Endothelial cell of umbilical vein (primary cell): ENCODE results near the gene ARHGEF33. TPM values are rescaled to one million over a fixed set of nuclear protein-coding genes. Genes with fewer than 3 reads are reported as not detected.

Experiments
- BruUV-seq: library from RNA; stranded (reverse); fragments of 400-500 nt; replicated peaks from 2 replicates; lab custom pipeline; 2021; lab: Mats Ljungman, UMichigan
- CTCF ChIA-PET: fragments of 300-600, 350-600 bp; sonication (Branson Sonifier 250); formaldehyde crosslinking; loops from one replicate; lab custom pipeline; 2021; ENCODE audit warnings: antibody characterized with exemption, inconsistent platforms; lab: Charles Lee
- POLR2A ChIA-PET: fragments of 300-600, 350-600 bp; sonication (Branson Sonifier 250); formaldehyde crosslinking; loops from one replicate; lab custom pipeline; 2021; ENCODE audit warnings: antibody characterized with exemption, inconsistent platforms; lab: Charles Lee
- DNase-seq: peaks from one replicate; pipeline ENCODE4 v3.0.0-alpha.2; 2011; ENCODE audit warnings: low read depth, low spot score
- FAIRE-seq: peaks from 2 replicates; lab custom pipeline; 2011; peaks lifted over from hg19 to GRCh38; lab: Jason Lieb, UNC
- H2AFZ ChIP-seq: 2 replicates; pipeline ENCODE4 v1.6.0; 2012; ENCODE audit warnings: low read depth, low read length, control low read depth, inconsistent platforms
- H3K27ac ChIP-seq: 2 replicates; pipeline ENCODE4 v1.5.1; 2011; ENCODE audit warnings: low read depth, mild to moderate bottlenecking, control low read depth, low read length, moderate library complexity; ENCODE audit not compliant: insufficient read depth
- H3K27me3 ChIP-seq, 2 experiments: 2 replicates each; pipeline versions ENCODE4 v1.6.0 to v1.6.1; 2011; ENCODE audit warnings: low read length in 2 of 2, mixed read lengths in 1 of 2; ENCODE audit not compliant: control insufficient read depth in 2 of 2, insufficient read depth in 2 of 2
- H3K36me3 ChIP-seq, 2 experiments: 2 replicates in 1 of 2; 3 replicates in 1 of 2; pipeline ENCODE4 v1.5.1; 2011; ENCODE audit warnings: low read length in 2 of 2, mild to moderate bottlenecking in 1 of 2, moderate library complexity in 1 of 2; ENCODE audit not compliant: control insufficient read depth in 2 of 2, insufficient read depth in 2 of 2; ENCODE audit errors: extremely low read depth in 1 of 2
- H3K4me1 ChIP-seq: 3 replicates; pipeline ENCODE4 v1.5.1; 2011; ENCODE audit warnings: mild to moderate bottlenecking, low read length; ENCODE audit not compliant: control insufficient read depth, insufficient read depth; ENCODE audit errors: extremely low read depth
- H3K4me2 ChIP-seq: 2 replicates; pipeline ENCODE4 v1.6.1; 2011; ENCODE audit warnings: low read length, control low read depth, mixed read lengths; ENCODE audit not compliant: insufficient read depth
- H3K4me3 ChIP-seq, 3 experiments: fragments of 200-600 bp in 1 of 3; sonication (generic), shearing (Covaris generic) in 1 of 3; replicated peaks in 1 of 3; 2 replicates each; pipeline ENCODE4 v1.5.1; 2011 to 2016; ENCODE audit warnings: control low read depth in 3 of 3, low read length in 3 of 3, mild to moderate bottlenecking in 2 of 3, inconsistent platforms in 1 of 3, low read depth in 1 of 3, moderate library complexity in 1 of 3; ENCODE audit not compliant: insufficient read depth in 1 of 3
- H3K79me2 ChIP-seq: 2 replicates; pipeline ENCODE4 v1.6.0; 2012; ENCODE audit warnings: low read length, inconsistent platforms; ENCODE audit not compliant: control insufficient read depth, insufficient read depth
- H3K9ac ChIP-seq: replicated peaks from 2 replicates; pipeline ENCODE3; 2011; ENCODE audit warnings: low read length, control low read depth; ENCODE audit not compliant: insufficient read depth; ENCODE audit errors: extremely low read depth
- H3K9me1 ChIP-seq: replicated peaks from 3 replicates; pipeline ENCODE4 v1.6.0; 2011; ENCODE audit warnings: mild to moderate bottlenecking, low read length; ENCODE audit not compliant: control insufficient read depth, insufficient read depth; ENCODE audit errors: extremely low read depth
- H3K9me3 ChIP-seq: replicated peaks from 2 replicates; pipeline ENCODE4 v1.5.1; 2012; ENCODE audit warnings: low read length, inconsistent platforms; ENCODE audit not compliant: control insufficient read depth, insufficient read depth
- H4K20me1 ChIP-seq: replicated peaks from 2 replicates; pipeline ENCODE3; 2011; ENCODE audit warnings: mild to moderate bottlenecking, low read length; ENCODE audit not compliant: control insufficient read depth, insufficient read depth; ENCODE audit errors: extremely low read depth
- CTCF ChIP-seq, 2 donors: IDR thresholded peaks; 1 replicate in 1 of 2; 2 replicates in 1 of 2; pipeline ENCODE4 v1.5.1; 2011; ENCODE audit warnings: low read length in 2 of 2, mild to moderate bottlenecking in 2 of 2, moderate library complexity in 2 of 2, control low read depth in 1 of 2, inconsistent platforms in 1 of 2, low read depth in 1 of 2; ENCODE audit not compliant: insufficient read depth in 1 of 2; ENCODE audit errors: extremely low read depth in 1 of 2
- EZH2 ChIP-seq: IDR thresholded peaks from 2 replicates; pipeline ENCODE4 v1.6.1; 2012; ENCODE audit warnings: borderline replicate concordance, low read depth, mild to moderate bottlenecking, moderate library complexity, low read length, inconsistent platforms; ENCODE audit not compliant: severe bottlenecking
- FOS ChIP-seq: IDR thresholded peaks from 2 replicates; pipeline ENCODE4 v1.6.1; 2011; ENCODE audit warnings: mild to moderate bottlenecking, low read length, moderate library complexity, borderline replicate concordance; ENCODE audit not compliant: insufficient read depth
- GATA2 ChIP-seq: IDR thresholded peaks from 2 replicates; pipeline ENCODE4 v1.7.0; 2011; ENCODE audit warnings: low read depth, mild to moderate bottlenecking, moderate library complexity, mixed read lengths, low read length; ENCODE audit not compliant: insufficient read length, insufficient read depth
- JUN ChIP-seq: IDR thresholded peaks from 2 replicates; pipeline ENCODE4 v1.6.1; 2011; ENCODE audit warnings: borderline replicate concordance, low read depth; ENCODE audit not compliant: insufficient read length, insufficient read depth
- MYC ChIP-seq: IDR thresholded peaks from one replicate; pipeline ENCODE4 v1.6.1; 2011; ENCODE audit warnings: mild to moderate bottlenecking, low read depth, low read length
- POLR2A ChIP-seq: IDR thresholded peaks from 2 replicates; pipeline ENCODE4 v1.6.1; 2012; ENCODE audit warnings: low read depth, mild to moderate bottlenecking, control low read depth, low read length
- POLR2AphosphoS5 ChIP-seq: IDR thresholded peaks from 2 replicates; pipeline ENCODE4 v1.6.1; 2012; ENCODE audit warnings: low read depth, mild to moderate bottlenecking, control low read depth, low read length, moderate library complexity; ENCODE audit not compliant: insufficient read depth
- dilution Hi-C: fragments of 300-500 bp; cut with MboI; formaldehyde crosslinking; loops from one replicate; pipeline ENCODE4 v1.15.0; 2019; ENCODE audit warnings: low sequenced_read_pairs; ENCODE audit not compliant: extremely low pct_ligation_motif_present
- intact Hi-C: fragments of 100-400 bp; cut with micrococcal nuclease; formaldehyde crosslinking; loops from one replicate; pipeline ENCODE4 v1.10.0; 2022
- polyA plus RNA-seq, 4 experiments: library from polyadenylated mRNA; depleted of rRNA in 3 of 4; stranded (reverse) in 3 of 4; unstranded in 1 of 4; fragments of >200 nt; gene quantifications; 2 replicates each; pipeline versions ENCODE4 v1.2.1 to v1.2.3, GENCODE V29; 2011 to 2012; ENCODE audit warnings: missing spikeins in 1 of 4
- total RNA-seq: library from RNA; stranded (reverse); gene quantifications from 2 replicates; pipeline ENCODE4 v1.2.3, GENCODE V29; 2021
- TF ChIP-seq, protein P1 (sequence below): IDR thresholded peaks from 2 replicates; pipeline ENCODE4 v1.6.1; 2011; ENCODE audit not compliant: insufficient read depth, insufficient read length

ARHGEF33 gene
- total and polyA plus RNA-seq, 2 donors (not counting 3 experiments of a cell fraction or from before 2014, with no cell fraction given) = 0.15 to 0.18 TPM

GRCh38 chr2:38988716-38989115 lies 99.0 kb downstream of the ARHGEF33 start:
- dilution Hi-C loops = no loop called here
- FAIRE-seq = no peak
- BruUV-seq = no TSS peak
- no peaks in the 10 kb centered on the region for H4K20me1 ChIP-seq
- no peaks in the 10 kb centered on the region for H3K27me3 ChIP-seq
- no peak overlapping the region for H3K9ac ChIP-seq
- peaks cover 6 to 10% of the 10 kb centered on the region in 2 experiments for H3K36me3 ChIP-seq
- H3K4me1 ChIP-seq = no peaks in the 10 kb centered on the region
- H2AFZ ChIP-seq = no peak overlapping the region
- TF ChIP-seq POLR2AphosphoS5 = no peak
- TF ChIP-seq, protein P1, sequence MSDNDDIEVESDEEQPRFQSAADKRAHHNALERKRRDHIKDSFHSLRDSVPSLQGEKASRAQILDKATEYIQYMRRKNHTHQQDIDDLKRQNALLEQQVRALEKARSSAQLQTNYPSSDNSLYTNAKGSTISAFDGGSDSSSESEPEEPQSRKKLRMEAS = no peak
- no peak for TF ChIP-seq JUN
- TF ChIP-seq MYC = no peak
- TF ChIP-seq EZH2 = no peak
- no peak for TF ChIP-seq POLR2A
- no peak for TF ChIP-seq CTCF (IDR thresholded peaks at IDR 0.05; ENCODE audit: extremely low read depth in 1 of 2, insufficient read depth in 1 of 2, low read depth in 1 of 2, low read length in 2 of 2)
- TF ChIP-seq GATA2 = no peak
- TF ChIP-seq FOS = no peak
- no peaks in the 10 kb centered on the region for H3K79me2 ChIP-seq
- no peak overlapping the region for H3K4me2 ChIP-seq
- H3K4me3 ChIP-seq = no peak overlapping the region
- H3K27ac ChIP-seq = no peak overlapping the region
- POLR2A ChIA-PET = no interaction called here
- intact Hi-C loops = no loop called here
- no peaks in the 10 kb centered on the region for H3K9me1 ChIP-seq
- H3K9me3 ChIP-seq = no peaks in the 10 kb centered on the region
- CTCF ChIA-PET = interaction anchor here (0.9 kb wide), 1 partner anchor 16 kb away, joined by 3 read pairs; no protein-coding TSS in a partner anchor
- no peak for DNase-seq
